Hematopoietic multipotent progenitor cell treated with erythropoietin and hydrocortisone succinate and interleukin-3 and kit ligand, for 15 days (in vitro differentiated cells): ENCODE results near the gene HRK.

ENCODE experiments used
- DNase-seq: peaks from one replicate; pipeline ENCODE4 v3.0.0-alpha.2; 2015; ENCODE audit warnings: low spot score

HRK gene

GRCh38 chr12:116897476-116897875, 16.2 kb upstream of the HRK start:
- no peak for DNase-seq

GRCh38 chr12:116896411-116896924, 15.2 kb upstream of the HRK start:
- DNase-seq = no peak

- no peak for DNase-seq
Observed at GRCh38 chr12:116894913-116895312, 13.7 kb upstream of the HRK start.

GRCh38 chr12:116892349-116893140, 11.3 kb upstream of the HRK start:
- DNase-seq = no peak

- no peak for DNase-seq
Observed at GRCh38 chr12:116891019-116891418, 9.8 kb upstream of the HRK start.

- DNase-seq = no peak
Observed at GRCh38 chr12:116890330-116890729, 9.1 kb upstream of the HRK start.

- DNase-seq = no peak
Observed at GRCh38 chr12:116887897-116888296, 6.7 kb upstream of the HRK start.

- no peak for DNase-seq
Observed at GRCh38 chr12:116887244-116887643, 6.0 kb upstream of the HRK start.

GRCh38 chr12:116885491-116885890, 4.2 kb upstream of the HRK start:
- DNase-seq = no peak

- no peak for DNase-seq
Observed at GRCh38 chr12:116884871-116885270, 3.6 kb upstream of the HRK start.

GRCh38 chr12:116882742-116883141, 1.5 kb upstream of the HRK start:
- no peak for DNase-seq

GRCh38 chr12:116881877-116882507, 751 bp upstream of the HRK start:
- DNase-seq = no peak

GRCh38 chr12:116880817-116881324, 370 bp downstream of the HRK start:
- DNase-seq = no peak

GRCh38 chr12:116880213-116880816, 926 bp downstream of the HRK start:
- no peak for DNase-seq

GRCh38 chr12:116879509-116880212, 1.6 kb downstream of the HRK start:
- DNase-seq = no peak

- DNase-seq = no peak
Observed at GRCh38 chr12:116878567-116879508, 2.4 kb downstream of the HRK start.

- DNase-seq = no peak
Observed at GRCh38 chr12:116876151-116876869, 4.9 kb downstream of the HRK start.

GRCh38 chr12:116874324-116874995, 6.8 kb downstream of the HRK start:
- no peak for DNase-seq

GRCh38 chr12:116870306-116870705, 10.9 kb downstream of the HRK start:
- no peak for DNase-seq

- no peak for DNase-seq
Observed at GRCh38 chr12:116867523-116867922, 13.7 kb downstream of the HRK start.
